T-helper 2 cell treated with Interferon-gamma antibody and Interleukin-4, amounts not matched to agents 100 ng/mL and 5 ng/mL, for 36 hours (primary cell): ENCODE results near the gene FOXL3. TPM values are rescaled to one million over a fixed set of nuclear protein-coding genes. Genes with fewer than 3 reads are reported as not detected.

Experiments used
- intact Hi-C: fragments of 100-400 bp; cut with micrococcal nuclease; formaldehyde crosslinking; loops from one replicate; pipeline ENCODE4 v1.15.1; 2023
- total RNA-seq: library from RNA; stranded (reverse); gene quantifications from 2 replicates; pipeline ENCODE4 v1.2.3, GENCODE V29; 2022

The FOXL3 gene
- total RNA-seq, 1 donor from 2014 or later: not detected

DNA sequence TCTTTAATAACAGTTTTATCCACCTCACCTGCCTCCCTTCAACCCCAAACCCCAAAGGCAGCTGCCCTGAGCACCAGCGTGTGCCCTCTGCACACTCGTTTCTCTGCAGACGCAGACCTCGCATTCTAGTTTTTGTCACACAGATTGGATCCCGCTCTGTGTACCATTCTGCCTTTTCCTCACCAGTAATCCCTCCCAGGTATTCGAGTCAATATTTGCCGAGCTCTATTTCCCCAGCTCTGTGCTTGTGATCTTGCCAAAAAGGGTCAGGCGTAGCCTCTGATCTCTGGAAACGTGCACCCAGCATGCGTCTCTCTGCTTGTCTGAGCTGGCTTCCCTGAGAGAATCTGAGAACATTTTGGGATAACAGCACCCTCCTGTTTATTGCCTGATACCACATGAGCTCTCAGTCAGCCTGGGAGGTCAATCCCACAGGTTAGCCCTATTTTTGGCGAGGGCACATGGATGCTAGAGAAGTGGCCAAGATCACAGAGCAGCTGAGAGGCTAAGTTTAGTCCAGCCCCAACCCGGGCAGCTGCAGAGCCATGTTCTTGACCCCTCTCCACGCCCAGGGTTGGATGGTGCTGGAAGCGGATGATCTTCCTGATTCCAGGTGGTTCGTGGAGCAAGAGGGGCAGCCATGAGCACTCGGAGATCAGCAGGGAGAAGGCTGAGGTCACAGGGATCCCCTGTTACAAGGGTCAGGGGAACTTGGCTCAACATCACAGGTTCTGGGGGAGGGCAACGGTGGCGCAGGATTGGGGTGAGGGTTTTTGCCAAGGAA is 29.1 kb downstream of the FOXL3 start:
- intact Hi-C loops: no loop called here

DNA sequence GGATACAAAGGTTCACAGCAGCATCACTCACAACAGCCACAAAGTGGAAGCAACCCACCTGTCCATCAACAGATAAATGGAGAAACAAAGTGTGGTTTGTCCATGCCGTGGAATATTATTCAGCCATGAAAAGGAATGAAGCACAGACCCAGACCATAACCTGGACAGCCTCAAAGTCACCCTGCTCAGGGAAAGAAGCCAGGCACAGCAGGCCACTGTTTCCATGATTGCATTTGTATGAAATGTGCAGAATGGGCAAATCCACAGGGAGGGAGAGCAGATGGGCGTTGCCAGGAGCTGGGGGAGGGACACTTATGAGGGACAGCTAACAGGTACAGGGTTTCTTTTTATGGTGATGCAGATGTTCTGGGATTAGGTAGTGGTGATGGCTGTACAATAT is 30.3 kb downstream of the FOXL3 start:
- intact Hi-C loops: loop anchor here (5.0 kb wide), 1 partner anchor 467 kb away; no protein-coding TSS in a partner anchor

DNA sequence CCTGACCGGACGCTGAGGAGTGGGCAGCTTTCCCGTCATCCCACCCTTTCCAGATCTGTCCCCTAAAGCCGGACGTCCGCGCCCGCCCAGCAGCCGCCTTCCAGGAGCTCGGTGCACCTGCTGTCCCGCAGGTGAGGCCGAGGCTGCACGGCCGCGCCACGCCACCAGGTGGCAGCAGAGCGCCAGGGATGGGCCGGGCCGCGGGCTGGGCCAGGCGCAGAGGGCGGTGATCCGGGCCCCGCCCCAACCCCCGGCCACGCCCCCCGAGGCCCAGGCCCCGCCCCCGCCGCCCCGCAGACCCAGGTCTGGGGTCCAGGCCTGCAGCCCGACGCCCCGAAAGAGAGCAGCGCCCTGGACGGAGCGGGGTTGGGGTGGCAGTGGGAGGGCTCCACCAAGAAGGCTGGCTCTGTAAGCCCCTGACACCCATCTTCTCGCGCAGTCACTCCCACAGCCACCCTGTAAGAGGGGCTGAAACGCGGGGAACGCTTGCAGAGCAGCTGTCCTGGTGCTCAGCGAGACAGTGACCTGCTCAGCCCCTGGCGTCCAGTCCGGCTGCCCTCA is 32.2 kb downstream of the FOXL3 start:
- intact Hi-C loops: loop anchor here (1.0 to 5.0 kb wide), 3 partner anchors 452 to 551 kb away; no protein-coding TSS in a partner anchor

DNA sequence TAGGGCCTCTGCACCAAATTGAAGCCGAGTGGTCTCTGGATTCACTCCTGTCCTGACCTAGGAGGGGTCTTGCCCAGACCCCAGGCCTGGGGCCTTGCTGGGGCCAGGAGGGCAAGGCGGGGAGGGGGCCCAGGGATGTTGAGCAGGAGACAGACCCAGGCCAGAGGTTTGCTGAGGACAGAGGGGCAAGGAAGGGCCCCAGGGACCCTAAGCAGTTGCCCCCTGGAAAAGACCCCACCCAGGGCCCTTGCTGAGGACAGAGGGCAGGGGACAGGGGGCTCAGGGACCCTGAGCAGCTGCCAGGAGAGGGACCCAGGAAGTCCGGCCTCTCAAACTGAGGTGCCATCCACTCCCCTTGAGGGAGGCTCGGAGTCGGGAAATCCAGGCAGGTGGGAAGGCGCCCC is 32.7 kb downstream of the FOXL3 start:
- intact Hi-C loops: loop anchor here (1.0 to 5.0 kb wide), 3 partner anchors 452 to 551 kb away; no protein-coding TSS in a partner anchor

DNA sequence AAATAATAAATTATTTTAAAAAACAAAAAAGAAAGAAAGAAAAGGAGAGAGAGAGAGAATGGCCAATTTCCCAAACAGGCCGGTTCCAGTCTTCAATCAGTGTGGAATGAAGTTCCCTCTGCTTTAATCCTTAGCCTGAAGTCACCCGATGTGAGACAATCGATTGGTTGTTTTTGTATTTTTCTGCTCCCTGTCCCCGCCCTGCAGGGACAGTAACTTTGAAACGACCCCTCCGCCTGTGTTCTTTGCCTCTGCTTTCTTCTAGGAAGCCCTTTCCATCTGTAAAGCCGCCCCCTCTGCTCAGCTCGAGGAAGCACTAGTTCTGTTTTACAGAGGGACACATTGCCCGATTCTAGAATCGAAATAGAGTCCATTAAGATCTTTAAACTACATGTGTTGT is 33.4 kb downstream of the FOXL3 start:
- intact Hi-C loops: loop anchor here (5.0 kb wide), 1 partner anchor 464 kb away; no protein-coding TSS in a partner anchor

DNA sequence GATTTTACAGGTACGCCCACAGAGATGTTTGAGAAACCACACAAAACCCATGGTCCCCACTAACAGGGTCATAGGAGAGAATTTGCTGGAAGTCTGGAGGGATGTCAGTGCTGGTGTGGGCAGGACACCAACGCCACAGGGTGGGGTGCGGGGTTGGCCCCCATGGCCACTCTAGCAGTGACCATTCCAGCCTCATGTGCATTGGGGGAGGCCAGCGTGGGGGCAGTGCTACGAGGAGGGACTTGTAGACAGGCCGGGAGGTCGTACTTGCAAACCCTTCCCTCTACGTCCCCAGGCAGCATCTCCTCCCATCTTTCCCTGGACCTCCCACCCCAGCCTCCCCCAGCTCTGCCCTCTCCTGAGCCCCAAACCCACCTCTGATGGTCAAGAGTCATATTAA is 34.0 kb downstream of the FOXL3 start:
- intact Hi-C loops: loop anchor here (5.0 kb wide), 1 partner anchor 463 kb away; no protein-coding TSS in a partner anchor

DNA sequence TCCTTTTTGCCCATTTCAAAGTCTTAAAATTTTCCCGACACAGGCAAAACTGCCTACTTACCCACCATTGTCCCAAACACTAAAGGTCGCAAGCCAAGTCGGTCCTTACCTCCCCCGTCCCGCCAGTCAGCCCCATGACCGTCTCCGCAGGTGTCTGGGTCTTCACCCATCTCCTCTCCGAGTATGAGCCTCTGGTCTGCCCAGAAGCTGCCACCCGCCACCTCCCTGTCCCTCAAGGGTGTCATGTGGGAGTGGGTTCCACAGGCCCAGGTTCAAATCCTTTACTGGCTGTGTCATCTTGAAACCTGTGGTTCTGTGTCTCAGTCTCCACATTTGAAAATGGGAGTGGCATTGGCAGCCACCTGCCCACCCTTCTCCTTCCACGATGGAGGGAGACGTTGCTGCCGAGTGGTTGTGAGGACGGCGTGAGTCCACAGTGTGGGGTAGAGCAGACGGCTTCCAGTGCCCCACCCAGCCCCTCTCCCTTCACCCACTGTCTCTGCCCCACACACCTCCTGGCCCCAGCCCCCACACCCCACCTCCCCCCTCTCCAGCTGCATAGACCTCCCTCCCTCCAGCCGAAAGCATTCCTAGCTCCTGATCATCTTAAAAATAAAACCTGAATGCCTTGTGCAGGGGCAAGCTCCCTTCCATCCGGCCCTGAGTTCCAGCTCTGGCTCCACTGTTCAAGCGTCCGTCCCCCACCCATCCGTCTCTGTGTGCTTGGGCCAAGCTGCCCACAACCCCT is 35.3 kb downstream of the FOXL3 start:
- intact Hi-C loops: no loop called here

DNA sequence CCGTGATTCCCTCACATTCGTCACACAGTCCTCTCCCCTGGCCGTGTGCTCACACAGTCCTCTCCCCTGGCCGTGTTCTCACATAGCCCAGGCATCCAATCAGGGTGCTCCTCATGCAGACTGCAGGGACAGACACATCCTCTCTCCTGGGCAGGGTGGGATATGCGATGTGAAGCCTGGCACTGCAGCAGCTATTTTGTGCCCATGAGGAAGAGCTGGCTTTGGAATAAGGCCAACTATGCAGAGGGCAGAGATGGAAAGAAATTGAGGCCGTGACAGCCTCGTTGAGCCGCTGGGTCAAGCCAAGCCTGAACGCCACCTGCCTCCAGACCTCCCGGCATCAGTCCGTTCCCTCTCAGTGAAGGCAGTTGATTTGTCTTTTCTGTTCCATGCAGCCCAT is 35.8 kb downstream of the FOXL3 start:
- intact Hi-C loops: no loop called here

DNA sequence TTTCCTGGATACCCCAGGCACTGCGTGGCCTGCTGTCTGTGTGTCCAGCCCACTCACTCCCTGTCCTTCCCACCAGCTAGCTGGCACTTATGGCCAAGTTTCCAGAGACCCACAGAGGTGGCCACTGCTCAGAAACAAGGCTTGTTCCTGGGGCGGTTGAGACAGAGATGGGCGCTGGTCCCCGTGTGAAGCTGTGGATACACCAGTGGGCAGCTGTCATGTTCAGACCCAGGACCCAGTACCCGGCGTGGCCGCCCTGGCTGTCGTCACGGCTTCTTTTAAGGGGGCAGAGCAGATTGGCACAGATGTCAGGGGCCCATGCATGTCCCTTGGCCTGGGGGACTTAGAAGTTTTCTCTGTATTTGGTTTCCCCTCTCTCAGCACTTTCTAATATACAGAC is 36.3 kb downstream of the FOXL3 start:
- intact Hi-C loops: no loop called here

DNA sequence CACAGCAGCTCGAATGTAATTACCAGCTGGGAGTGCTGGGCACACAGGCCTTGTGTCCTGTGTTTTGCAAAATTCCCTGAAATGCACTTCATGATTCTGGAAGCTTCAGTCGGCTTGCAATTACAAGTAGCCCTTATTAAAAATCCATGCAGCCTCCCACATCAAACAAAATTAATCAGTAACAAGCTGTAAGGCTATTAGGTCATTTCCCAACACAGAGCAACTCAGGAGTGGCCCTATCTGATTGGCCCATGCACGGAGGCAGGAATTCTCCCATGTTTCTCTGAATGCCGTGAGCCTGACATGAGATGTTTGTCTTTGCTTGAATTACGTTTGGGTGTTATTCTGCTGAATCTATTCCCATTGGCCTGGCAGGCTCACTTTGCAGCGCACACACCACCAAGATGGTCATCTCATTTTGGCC is 36.9 kb downstream of the FOXL3 start:
- intact Hi-C loops: no loop called here

DNA sequence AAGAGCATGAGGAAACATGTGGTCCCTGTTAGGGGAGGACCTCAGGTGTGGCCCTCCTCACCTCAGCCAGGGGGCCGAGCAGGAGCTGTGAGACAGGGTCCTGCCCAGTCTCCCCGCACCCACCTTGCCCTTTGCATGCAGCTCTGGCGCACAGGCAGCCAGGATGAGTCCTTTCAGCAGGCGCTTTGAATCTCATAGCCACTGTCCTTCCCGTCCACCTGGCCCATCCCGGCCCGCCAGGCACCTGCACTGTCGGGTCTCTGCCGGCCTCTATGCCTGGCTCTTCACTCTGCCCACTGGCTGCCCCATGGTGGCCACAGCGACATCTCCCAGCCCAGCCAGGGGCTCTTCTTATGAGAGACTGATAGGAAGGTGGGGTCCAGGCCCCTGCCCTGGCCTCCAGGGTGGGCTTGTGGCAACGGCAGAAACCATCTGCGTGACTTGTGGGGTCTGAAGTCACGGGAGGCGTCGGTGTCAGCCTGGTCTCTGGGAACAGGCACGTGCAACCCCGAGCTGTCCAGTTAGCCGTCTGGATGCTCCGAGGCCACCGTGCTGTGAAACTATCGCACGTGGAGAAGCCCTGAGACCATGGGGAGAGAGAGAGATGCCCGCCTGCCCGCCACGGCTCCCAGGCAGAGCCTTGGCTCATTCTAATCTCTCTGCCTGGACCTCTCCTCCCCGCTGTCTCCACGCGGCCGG is 37.4 kb downstream of the FOXL3 start:
- intact Hi-C loops: no loop called here

DNA sequence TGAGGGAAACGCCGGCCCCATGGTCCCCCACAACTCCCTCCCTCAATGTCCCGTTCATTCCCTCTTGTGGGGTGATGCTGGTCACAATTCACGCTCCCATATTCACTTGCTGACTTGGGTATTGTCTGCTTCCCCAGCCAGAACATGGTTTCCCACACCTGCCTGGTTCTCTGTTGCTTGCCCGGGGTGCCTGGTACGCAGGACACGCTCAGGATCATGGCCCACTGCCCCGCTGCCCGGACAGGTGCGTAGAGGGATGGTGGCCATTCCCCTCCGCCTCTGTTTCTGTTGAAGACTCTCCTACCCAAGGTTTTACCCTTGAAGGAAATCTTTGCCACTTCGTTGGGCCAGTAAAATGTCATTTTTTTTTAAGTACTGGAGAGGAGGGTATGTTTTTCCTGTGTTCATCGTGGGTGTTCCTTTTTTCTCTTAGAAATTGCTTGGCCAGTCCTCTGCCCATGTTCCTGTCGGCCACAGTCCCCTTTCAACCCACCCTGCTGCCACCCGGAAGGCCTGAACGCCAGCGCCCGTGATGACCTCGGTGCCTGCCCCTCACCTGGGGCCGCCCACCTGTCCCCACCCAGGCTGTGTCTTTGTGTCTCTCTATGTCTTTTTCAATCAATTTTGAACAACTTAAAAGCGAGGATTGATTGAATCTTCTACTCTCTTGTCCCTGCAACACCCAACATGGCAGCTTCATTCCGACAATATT is 38.2 kb downstream of the FOXL3 start:
- intact Hi-C loops: no loop called here

DNA sequence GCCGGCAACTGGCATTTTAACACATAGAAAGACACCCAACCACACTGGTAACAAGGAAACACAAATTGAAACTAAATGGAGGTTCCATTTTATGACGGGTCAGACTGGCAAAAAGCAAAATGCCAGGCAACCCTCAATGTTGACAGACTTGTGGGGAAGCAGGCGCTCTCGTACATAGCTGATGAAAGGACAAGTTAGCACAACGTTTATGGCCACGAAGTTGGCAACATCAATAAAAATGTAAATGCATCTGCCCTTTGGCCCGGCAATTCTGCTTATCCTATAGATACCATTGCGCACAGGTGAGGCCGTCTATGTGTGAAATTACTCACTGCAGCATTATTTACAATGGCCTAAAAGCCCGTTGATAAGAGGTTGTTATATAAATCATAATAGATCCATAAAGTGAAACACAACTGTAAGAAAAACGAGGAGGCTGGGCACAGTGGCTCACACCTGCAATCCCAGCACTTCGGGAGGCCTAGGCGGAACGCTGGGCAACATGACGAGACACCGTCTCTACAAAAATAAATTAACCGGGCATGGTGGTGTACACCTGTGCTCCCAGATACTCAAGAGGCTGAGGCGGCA is 39.8 kb downstream of the FOXL3 start:
- intact Hi-C loops: no loop called here

DNA sequence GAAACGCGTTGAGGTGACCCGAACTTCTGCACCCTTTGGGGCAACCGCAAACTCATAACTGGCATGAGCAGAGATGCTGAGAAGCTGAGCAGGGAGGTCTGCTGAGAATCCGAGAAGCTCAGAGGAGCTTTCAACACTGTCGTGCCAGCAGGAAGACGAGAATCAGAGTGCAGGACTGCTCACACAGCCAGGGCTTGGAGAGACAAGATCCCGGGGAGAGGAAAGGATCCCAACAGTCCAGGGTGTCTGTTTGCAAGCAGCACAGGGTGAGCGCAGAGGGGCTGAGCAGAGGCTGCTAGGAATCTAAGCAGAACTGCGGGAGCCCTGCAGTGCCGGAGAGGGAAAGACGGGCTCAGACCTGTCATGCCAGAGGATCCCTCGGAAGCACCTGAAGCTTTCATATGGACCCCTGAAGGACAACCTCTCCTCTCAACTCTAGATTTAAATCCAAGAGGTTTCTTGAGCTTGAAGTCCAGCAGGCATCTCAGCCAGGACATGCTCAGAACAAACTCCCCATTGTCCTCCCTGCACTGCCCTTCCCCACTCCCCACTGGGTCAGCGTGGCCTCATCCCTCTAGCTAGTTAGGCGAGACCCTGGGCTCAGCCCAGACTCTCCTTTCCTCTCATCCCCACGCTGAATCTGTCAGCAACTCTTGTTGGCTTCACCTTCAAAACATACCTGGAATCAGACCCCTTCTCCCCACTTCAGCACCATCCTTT is 40.7 kb downstream of the FOXL3 start:
- intact Hi-C loops: no loop called here

DNA sequence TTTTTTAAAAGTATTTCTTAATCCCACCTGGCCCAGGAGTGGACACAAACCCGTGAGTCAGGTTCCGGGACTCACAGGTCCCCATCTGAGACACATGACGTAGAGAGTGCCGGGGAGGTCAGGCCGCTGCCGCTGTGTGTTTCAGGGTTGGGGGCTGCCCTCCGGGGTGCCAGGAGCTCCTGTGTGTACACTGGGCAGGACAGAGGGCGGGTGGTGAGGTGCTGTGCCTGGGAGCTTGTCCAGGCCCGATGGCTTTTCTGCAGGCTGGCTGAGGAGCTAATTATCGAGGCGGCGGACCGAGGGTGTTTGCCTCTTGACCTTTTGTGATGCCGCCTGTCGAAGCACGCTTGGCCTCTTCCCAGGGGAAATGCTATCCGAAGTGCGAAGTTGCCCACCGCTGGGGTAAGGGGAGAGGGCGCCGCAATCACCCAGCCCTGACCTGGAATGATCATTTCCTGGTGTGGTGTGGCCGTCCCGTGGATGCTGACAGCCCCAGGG is 42.1 kb downstream of the FOXL3 start:
- intact Hi-C loops: loop anchor here (1.0 kb wide), 1 partner anchor 442 kb away; no protein-coding TSS in a partner anchor

DNA sequence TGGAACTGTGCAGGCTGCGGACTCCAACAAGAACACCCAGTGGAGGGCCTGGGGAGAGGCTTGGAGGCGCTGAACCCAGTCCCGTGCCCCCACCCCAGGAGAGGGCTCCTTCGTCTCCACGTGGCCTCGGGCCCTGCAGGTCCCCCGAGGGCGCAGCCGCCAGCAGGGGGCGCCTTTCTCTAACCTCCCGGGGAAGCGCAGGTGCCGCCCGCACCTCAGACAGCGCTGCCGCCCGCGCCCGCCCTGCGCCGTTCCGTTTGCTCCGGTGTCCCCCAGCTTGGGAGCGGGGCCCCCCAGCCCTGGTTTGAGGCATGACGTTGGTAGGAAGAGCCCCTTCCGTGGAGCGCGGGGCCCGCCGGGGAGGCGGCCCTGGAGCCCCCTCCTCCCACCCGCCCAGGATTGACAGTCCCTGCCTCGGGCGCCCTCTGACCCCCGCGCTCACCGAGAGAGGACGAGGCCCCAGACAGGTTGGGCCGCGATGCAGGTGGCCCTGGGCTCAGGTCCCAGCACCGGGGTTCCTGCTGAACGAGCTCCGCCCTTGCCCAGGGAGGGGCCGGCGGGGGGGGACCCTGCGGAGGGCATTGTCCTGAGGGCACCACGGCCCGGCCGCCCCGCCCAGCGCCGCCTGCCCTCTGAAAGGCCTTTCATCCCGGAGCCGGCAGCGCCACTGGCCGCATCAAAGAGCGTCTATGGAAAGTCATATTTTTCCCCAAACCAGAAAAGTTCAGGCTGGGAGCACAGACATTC is 42.8 kb downstream of the FOXL3 start:
- intact Hi-C loops: loop anchor here (1.0 kb wide), 1 partner anchor 441 kb away; no protein-coding TSS in a partner anchor

DNA sequence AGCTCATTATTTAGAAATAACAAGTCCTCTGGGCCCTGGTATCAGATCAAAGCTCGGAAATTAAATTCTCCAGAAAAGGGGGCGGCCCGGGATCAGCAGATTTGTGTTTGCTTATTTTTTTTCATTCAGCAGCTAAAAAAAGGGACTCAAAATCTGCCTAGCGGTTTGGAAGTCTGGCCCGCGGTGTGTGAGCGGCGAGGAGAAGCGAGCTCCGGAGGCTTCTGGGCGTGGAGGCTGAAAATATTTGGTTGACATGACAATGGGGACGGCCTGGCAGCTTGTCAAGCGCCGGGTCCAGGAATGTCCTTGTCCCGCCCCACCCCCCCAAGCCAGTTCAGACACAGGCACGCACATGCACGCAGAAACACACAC is 43.4 kb downstream of the FOXL3 start:
- intact Hi-C loops: no loop called here

DNA sequence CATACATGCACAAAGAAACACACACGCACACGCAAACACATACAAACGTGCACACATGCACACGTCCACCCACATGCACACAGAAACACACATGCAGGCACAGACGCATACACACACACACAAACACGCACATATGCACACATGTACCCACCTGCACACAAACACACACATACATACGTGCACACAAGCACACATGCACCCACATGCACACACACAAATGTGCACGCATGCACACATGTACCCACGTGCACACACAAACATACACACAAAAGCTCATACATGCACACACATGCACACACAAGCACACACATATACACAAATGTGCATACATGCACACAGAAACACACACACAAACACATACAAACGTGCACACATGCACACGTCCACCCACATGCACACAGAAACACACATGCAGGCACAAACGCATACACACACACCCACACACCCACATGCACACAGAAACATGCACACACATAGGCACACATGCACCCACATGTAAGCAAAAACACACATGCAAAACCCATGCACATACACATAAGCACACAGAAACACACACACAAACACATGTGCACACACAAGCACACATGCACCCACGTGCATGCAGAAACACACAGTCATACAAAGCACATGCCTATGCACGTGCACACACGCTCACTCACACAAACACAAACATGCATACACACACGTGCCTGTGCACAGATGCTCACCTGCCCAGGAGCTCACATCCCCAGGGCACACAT is 44.8 kb downstream of the FOXL3 start:
- intact Hi-C loops: no loop called here
